H9 (cell line): ENCODE results near the gene CSRP3. TPM values are rescaled to one million over a fixed set of nuclear protein-coding genes. Genes with fewer than 3 reads are reported as not detected.

Experiments used
- DNase-seq: peaks from one replicate; pipeline ENCODE4 v3.0.0-alpha.2; 2017
- H2AFZ ChIP-seq: one replicate; pipeline ENCODE4 v1.6.1; 2013; ENCODE audit warnings: mild to moderate bottlenecking, low read length, control low read depth, moderate library complexity
- H2AK5ac ChIP-seq: 2 replicates; pipeline ENCODE4 v1.6.1; 2013; ENCODE audit warnings: low read length, control low read depth, mixed read lengths; ENCODE audit not compliant: insufficient read length
- H2BK120ac ChIP-seq: one replicate; pipeline ENCODE4 v1.6.1; 2013; ENCODE audit warnings: low read depth, mild to moderate bottlenecking, low read length, control low read depth, inconsistent platforms; ENCODE audit not compliant: poor library complexity, severe bottlenecking
- H2BK12ac ChIP-seq: 2 replicates; pipeline ENCODE4 v1.6.1; 2013; ENCODE audit warnings: low read length, control low read depth, mixed read lengths, low read depth; ENCODE audit not compliant: insufficient read length
- H2BK15ac ChIP-seq: 2 replicates; pipeline ENCODE4 v1.6.1; 2013; ENCODE audit warnings: low read depth, low read length, control low read depth
- H2BK20ac ChIP-seq: one replicate; pipeline ENCODE4 v1.6.1; 2013; ENCODE audit warnings: low read depth, mild to moderate bottlenecking, low read length, control low read depth, inconsistent platforms; ENCODE audit not compliant: poor library complexity, severe bottlenecking
- H2BK5ac ChIP-seq: 2 replicates; pipeline ENCODE4 v1.6.1; 2013; ENCODE audit warnings: low read length, control low read depth, mixed read lengths; ENCODE audit not compliant: insufficient read length
- H3K14ac ChIP-seq: 2 replicates; pipeline ENCODE4 v1.6.1; 2013; ENCODE audit warnings: low read length, control low read depth; ENCODE audit not compliant: insufficient read depth
- H3K18ac ChIP-seq: 2 replicates; pipeline ENCODE4 v1.6.1; 2013; ENCODE audit warnings: low read depth, mild to moderate bottlenecking, mixed read lengths, low read length, control low read depth; ENCODE audit not compliant: insufficient read length
- H3K23ac ChIP-seq: 2 replicates; pipeline ENCODE4 v1.6.1; 2013; ENCODE audit warnings: low read length, control low read depth, mixed read lengths, low read depth; ENCODE audit not compliant: insufficient read length
- H3K23me2 ChIP-seq: 2 replicates; pipeline ENCODE4 v1.6.1; 2013; ENCODE audit warnings: low read depth, mild to moderate bottlenecking, mixed read lengths, low read length, control low read depth; ENCODE audit not compliant: insufficient read length, poor library complexity, severe bottlenecking
- H3K27ac ChIP-seq: 2 replicates; pipeline ENCODE4 v1.5.1; 2013; ENCODE audit warnings: low read length, control low read depth, mixed read lengths, low read depth; ENCODE audit not compliant: insufficient read length
- H3K27me3 ChIP-seq: 2 replicates; pipeline ENCODE4 v1.6.1; 2013; ENCODE audit warnings: low read length, control low read depth, inconsistent platforms; ENCODE audit not compliant: insufficient read depth
- H3K4ac ChIP-seq: 2 replicates; pipeline ENCODE4 v1.6.1; 2013; ENCODE audit warnings: low read depth, mild to moderate bottlenecking, control low read depth, inconsistent platforms, low read length, moderate library complexity
- H3K4me1 ChIP-seq: 2 replicates; pipeline ENCODE4 v1.6.1; 2013; ENCODE audit warnings: low read length, control low read depth, inconsistent platforms; ENCODE audit not compliant: insufficient read depth
- H3K4me2 ChIP-seq: 2 replicates; pipeline ENCODE4 v1.6.1; 2013; ENCODE audit warnings: low read length, control low read depth, mixed read lengths; ENCODE audit not compliant: insufficient read length, insufficient read depth
- H3K56ac ChIP-seq: 2 replicates; pipeline ENCODE4 v1.6.1; 2013; ENCODE audit warnings: low read depth, mild to moderate bottlenecking, mixed read lengths, low read length, control low read depth; ENCODE audit not compliant: insufficient read length
- H3K79me1 ChIP-seq: 2 replicates; pipeline ENCODE4 v1.6.1; 2013; ENCODE audit warnings: low read depth, mild to moderate bottlenecking, moderate library complexity, low read length, control low read depth, inconsistent platforms; ENCODE audit not compliant: insufficient read depth, poor library complexity, severe bottlenecking
- H3K79me2 ChIP-seq: 2 replicates; pipeline ENCODE4 v1.6.1; 2013; ENCODE audit warnings: low read length, control low read depth, inconsistent platforms; ENCODE audit not compliant: insufficient read depth
- H3K9ac ChIP-seq: 2 replicates; pipeline ENCODE4 v1.6.1; 2013; ENCODE audit warnings: low read length, control low read depth, mixed read lengths; ENCODE audit not compliant: insufficient read length; ENCODE audit errors: extremely low read depth
- H3K9me3 ChIP-seq: one replicate; pipeline ENCODE4 v1.6.1; 2013; ENCODE audit warnings: low read depth, low read length, inconsistent platforms; ENCODE audit not compliant: control insufficient read depth
- H3T11ph ChIP-seq: one replicate; pipeline ENCODE4 v1.6.1; 2013; ENCODE audit warnings: mild to moderate bottlenecking, low read length, control low read depth, inconsistent platforms
- H4K20me1 ChIP-seq: one replicate; pipeline ENCODE4 v1.6.1; 2013; ENCODE audit not compliant: control insufficient read depth, insufficient read length, insufficient read depth
- H4K5ac ChIP-seq: 2 replicates; pipeline ENCODE4 v1.6.1; 2013; ENCODE audit warnings: low read depth, mild to moderate bottlenecking, mixed read lengths, low read length, control low read depth; ENCODE audit not compliant: insufficient read length
- H4K8ac ChIP-seq: replicated peaks from 2 replicates; pipeline ENCODE4 v1.6.1; 2013; ENCODE audit warnings: low read length, control low read depth, mixed read lengths, low read depth; ENCODE audit not compliant: insufficient read length
- H4K91ac ChIP-seq: 2 replicates; pipeline ENCODE4 v1.6.1; 2013; ENCODE audit warnings: low read depth, mild to moderate bottlenecking, moderate library complexity, mixed read lengths, low read length, control low read depth; ENCODE audit not compliant: insufficient read length
- H3K27ac Mint-ChIP-seq, 3 experiments: 2 replicates in 2 of 3; 3 replicates in 1 of 3; pipeline ENCODE4 v1.8.0; 2020 to 2021; ENCODE audit warnings: mixed read lengths in 3 of 3, mild to moderate bottlenecking in 1 of 3, moderate library complexity in 1 of 3
- H3K27me3 Mint-ChIP-seq: 2 replicates; pipeline ENCODE4 v1.8.0; 2021; ENCODE audit warnings: low read depth, mild to moderate bottlenecking, moderate library complexity, mixed read lengths
- H3K36me3 Mint-ChIP-seq, 3 experiments: 2 replicates in 2 of 3; 3 replicates in 1 of 3; pipeline ENCODE4 v1.8.0; 2020 to 2021; ENCODE audit warnings: low read depth in 3 of 3, mixed read lengths in 3 of 3; ENCODE audit not compliant: insufficient read depth in 1 of 3
- H3K4me1 Mint-ChIP-seq, 2 experiments: 2 replicates each; pipeline ENCODE4 v1.8.0; 2020; ENCODE audit warnings: mixed read lengths in 2 of 2
- H3K4me3 Mint-ChIP-seq, 2 experiments: 2 replicates in 1 of 2; 3 replicates in 1 of 2; pipeline ENCODE4 v1.8.0; 2020 to 2021; ENCODE audit warnings: mild to moderate bottlenecking in 2 of 2, mixed read lengths in 2 of 2, moderate library complexity in 1 of 2
- H3K9me3 Mint-ChIP-seq, 2 experiments: 2 replicates in 1 of 2; 3 replicates in 1 of 2; pipeline ENCODE4 v1.8.0; 2020; ENCODE audit warnings: mild to moderate bottlenecking in 2 of 2, mixed read lengths in 2 of 2, moderate library complexity in 1 of 2
- CTCF ChIP-seq: fragments of 200-600 bp; sonication (generic); conservative IDR thresholded peaks from 3 replicates; pipeline ENCODE4 v1.8.0; 2021; ENCODE audit warnings: antibody characterized with exemption, mild to moderate bottlenecking
- WGBS: extraction: QIAGEN DNeasy Blood & Tissue Kit; methylation state at CpG from one replicate; pipeline ENCODE4 v1.1.7; 2013; ENCODE audit warnings: missing lambda C conversion rate, low lambda C conversion rate, mixed read lengths; ENCODE audit not compliant: insufficient read length; ENCODE audit errors: extremely low coverage; 5-methylcytosine and 5-hydroxymethylcytosine counted together
- total RNA-seq: library from RNA; stranded (reverse); gene quantifications from 2 replicates; pipeline ENCODE4 v1.2.1, GENCODE V29; 2021

The CSRP3 gene
- total RNA-seq, 1 experiment from 2014 or later, result not detected

GRCh38 chr11:19185516-19186052, 16.2 kb downstream of the CSRP3 start:
- no peak overlapping the region for H2AK5ac ChIP-seq
- no peak overlapping the region for H2BK5ac ChIP-seq
- no peak for TF ChIP-seq CTCF
- Mint-ChIP-seq H3K4me3 (no peak overlapping the region), H3K9me3 (no peaks in the 10 kb centered on the region), H3K4me1 (peaks cover 5 to 6% of the 10 kb centered on the region in 2 experiments; a peak in 3 of 4 replicates), H3K36me3 (no peaks in the 10 kb centered on the region), H3K27ac (no peak overlapping the region), H3K27me3 (no peaks in the 10 kb centered on the region; the same call in 1 of the 2 replicates)
- H3K18ac ChIP-seq, result no peak overlapping the region
- H3K79me1 ChIP-seq, result no peaks in the 10 kb centered on the region
- H3K14ac ChIP-seq, result no peak overlapping the region
- H2BK120ac ChIP-seq, result no peak overlapping the region
- no peak overlapping the region for H2AFZ ChIP-seq
- no peak overlapping the region for H3K4ac ChIP-seq
- H4K20me1 ChIP-seq, result no peaks in the 10 kb centered on the region
- no peak for DNase-seq
- H3K23ac ChIP-seq, result no peak overlapping the region
- H2BK12ac ChIP-seq, result no peak overlapping the region
- H3T11ph ChIP-seq, result no peak overlapping the region
- no peaks in the 10 kb centered on the region for H3K27me3 ChIP-seq
- no peaks in the 10 kb centered on the region for H3K9me3 ChIP-seq
- no peak overlapping the region for H2BK15ac ChIP-seq
- H3K27ac ChIP-seq, result no peak overlapping the region
- no peak overlapping the region for H4K91ac ChIP-seq
- no peak overlapping the region for H3K56ac ChIP-seq
- no CpG with 5 or more reads among the region's 6 CpGs for WGBS
- no peaks in the 10 kb centered on the region for H3K79me2 ChIP-seq
- no peak overlapping the region for H2BK20ac ChIP-seq
- no peak overlapping the region for H3K4me2 ChIP-seq
- no peaks in the 10 kb centered on the region for H3K4me1 ChIP-seq
- H4K5ac ChIP-seq, result no peak overlapping the region
- no peaks in the 10 kb centered on the region for H3K23me2 ChIP-seq
- H4K8ac ChIP-seq, result no peak overlapping the region
- H3K9ac ChIP-seq, result no peak overlapping the region
